Activated CD4-positive, CD25-positive, alpha-beta regulatory T cell treated with anti-CD3 and anti-CD28 coated beads, Interleukin-2, amount 50 U/mL, for 72 hours (primary cell): ENCODE results near the gene DENND4B.
"Not testable (repeated sequence)": the region's sequence is repeated elsewhere in the genome, so short reads cannot be mapped to it uniquely, and the experiment has no call there.

Source experiments
- DNase-seq: peaks from one replicate; pipeline ENCODE4 v3.0.0; 2021

DENND4B gene

GRCh38 chr1:153922972-153923925, 23.3 kb downstream of the DENND4B start, which contains the start of gene GATAD2B:
TSS of gene GATAD2B (minus strand) at chr1:153922972. CDS start at chr1:153828347, 94,625 bp downstream.
- DNase-seq = peak; percentile 95

- DNase-seq = no peak
These were observed 24.2 kb downstream of the DENND4B start for GRCh38 chr1:153922076-153922971.

- no peak for DNase-seq
These were observed 24.8 kb downstream of the DENND4B start for GRCh38 chr1:153921803-153922075.

- DNase-seq = no peak
These were observed 25.3 kb downstream of the DENND4B start for GRCh38 chr1:153921080-153921802.

GRCh38 chr1:153919876-153920852, 26.4 kb downstream of the DENND4B start:
- no peak for DNase-seq

- DNase-seq = no peak
These were observed 30.2 kb downstream of the DENND4B start for GRCh38 chr1:153916297-153916696.

- no peak for DNase-seq
These were observed 34.2 kb downstream of the DENND4B start for GRCh38 chr1:153912349-153912748.

- not testable (repeated sequence) for DNase-seq
These were observed 36.0 kb downstream of the DENND4B start for GRCh38 chr1:153910560-153910959.

DNA sequence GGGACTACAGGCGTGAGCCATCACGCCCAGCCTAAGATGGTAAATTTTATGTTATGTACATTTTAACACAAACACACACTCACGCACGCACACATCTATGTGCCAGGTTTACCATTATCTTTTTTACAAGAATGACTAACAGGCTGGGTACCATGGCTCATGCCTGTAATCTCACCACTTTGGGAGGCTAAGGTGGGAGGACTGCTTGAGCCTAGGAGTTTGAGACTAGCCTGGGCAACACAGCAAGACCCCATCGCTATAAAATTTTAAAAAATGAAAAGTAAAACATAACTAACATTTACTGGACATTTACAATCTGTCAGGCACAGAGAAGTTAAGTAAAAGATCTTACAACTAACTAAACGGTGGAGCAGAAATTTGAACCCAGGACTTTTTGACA, 38.4 kb downstream of the DENND4B start:
- DNase-seq = no peak

DNA sequence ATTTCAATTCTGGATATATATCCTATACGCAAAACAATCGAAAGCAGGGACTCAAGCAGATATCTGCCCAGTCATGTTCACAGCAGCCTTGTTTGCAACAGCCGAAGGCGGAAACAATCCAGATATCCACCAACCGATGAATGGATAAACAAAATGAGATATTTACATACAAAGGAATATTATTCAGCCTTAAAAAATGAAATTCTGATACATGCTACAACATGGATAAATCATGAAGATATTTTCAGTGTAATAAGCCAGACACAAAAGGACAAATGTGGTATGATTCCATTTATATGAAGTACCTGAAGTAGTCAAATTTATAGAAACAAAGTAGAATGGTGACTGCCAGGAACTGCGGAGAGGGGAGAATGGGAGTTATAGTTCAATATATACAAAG, 39.4 kb downstream of the DENND4B start:
- no peak for DNase-seq

DNA sequence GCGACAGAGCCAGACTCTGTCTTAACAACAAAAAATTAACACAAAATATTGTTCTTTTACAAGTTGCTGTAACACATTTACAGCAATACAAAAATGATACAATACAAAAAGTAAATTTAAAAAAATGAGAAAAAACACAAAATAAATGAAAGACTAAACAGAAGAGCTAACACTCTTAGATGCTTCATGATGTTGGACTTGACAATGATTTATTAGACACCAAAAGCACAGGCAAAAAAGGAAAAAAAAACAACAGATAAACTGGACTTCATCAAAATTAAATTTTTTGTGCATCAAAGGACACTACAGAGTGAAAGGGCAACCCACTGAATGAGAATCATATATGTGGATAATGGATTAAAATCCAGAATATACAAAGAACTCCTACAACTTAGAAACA, 40.1 kb downstream of the DENND4B start:
- DNase-seq = no peak

DNA sequence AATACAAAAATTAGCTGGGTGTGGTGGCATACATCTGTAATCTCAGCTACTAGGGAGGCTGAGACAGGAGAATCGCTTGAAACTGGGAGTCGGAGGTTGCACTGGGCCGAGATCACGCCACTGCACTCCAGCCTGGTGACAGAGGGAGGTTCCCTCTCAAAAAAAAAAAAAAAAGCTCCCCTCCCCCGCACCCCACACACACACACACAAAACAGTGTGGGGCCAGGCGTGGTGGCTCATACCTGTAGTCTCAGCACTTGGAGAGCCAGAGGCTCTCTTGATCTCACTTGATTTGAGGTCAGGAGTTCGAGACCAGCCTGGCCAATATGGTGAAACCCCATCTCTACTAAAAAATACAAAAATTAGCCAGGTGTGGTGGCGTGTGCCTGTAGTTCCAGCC, 40.6 kb downstream of the DENND4B start:
- not testable (repeated sequence) for DNase-seq

GRCh38 chr1:153903841-153904455, 42.6 kb downstream of the DENND4B start:
- DNase-seq = no peak

DNA sequence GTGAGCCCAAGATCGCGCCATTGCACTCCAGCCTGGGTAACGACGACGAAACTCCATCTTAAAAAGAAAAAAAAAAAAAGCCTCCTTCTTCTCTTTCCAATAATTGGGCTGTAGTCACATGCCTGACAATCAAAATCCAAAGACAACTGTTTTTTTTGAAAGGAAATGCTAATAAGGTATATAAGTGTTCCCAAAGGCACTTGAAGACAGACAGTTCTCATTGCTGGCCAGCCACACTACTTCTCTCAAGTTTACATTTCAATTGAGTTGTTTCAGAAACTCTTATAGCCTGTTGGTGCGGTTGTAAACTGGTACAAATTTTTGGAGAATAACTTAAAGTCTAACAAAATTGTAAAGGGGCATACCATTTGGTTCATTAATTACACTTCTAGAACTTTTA, 47.0 kb downstream of the DENND4B start:
- no peak for DNase-seq

- not testable (repeated sequence) for DNase-seq
These were observed 50.7 kb downstream of the DENND4B start for GRCh38 chr1:153895866-153896265.

- not testable (repeated sequence) for DNase-seq
These were observed 55.5 kb downstream of the DENND4B start for GRCh38 chr1:153891042-153891441.

GRCh38 chr1:153888533-153888932, 58.0 kb downstream of the DENND4B start:
- DNase-seq = no peak

DNA sequence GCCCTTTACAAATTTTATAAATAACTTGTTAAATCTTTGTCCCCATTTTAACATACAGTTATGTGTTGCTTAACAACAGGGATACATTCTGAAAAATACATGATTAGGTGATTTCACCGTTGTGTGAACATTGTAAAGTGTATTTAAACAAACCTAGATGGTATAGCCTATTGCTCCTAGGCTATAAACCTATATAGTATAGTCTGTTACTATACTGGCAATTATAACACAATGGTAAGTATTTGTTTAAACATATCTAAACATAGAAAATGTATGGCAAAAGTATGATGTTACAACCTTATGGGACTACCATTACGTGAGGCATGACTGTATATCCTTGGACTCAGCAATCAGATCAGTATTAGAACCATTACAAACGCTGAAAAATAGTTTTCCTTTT, 60.4 kb downstream of the DENND4B start:
- DNase-seq = no peak

- no peak for DNase-seq
These were observed 63.3 kb downstream of the DENND4B start for GRCh38 chr1:153883223-153883622.

DNA sequence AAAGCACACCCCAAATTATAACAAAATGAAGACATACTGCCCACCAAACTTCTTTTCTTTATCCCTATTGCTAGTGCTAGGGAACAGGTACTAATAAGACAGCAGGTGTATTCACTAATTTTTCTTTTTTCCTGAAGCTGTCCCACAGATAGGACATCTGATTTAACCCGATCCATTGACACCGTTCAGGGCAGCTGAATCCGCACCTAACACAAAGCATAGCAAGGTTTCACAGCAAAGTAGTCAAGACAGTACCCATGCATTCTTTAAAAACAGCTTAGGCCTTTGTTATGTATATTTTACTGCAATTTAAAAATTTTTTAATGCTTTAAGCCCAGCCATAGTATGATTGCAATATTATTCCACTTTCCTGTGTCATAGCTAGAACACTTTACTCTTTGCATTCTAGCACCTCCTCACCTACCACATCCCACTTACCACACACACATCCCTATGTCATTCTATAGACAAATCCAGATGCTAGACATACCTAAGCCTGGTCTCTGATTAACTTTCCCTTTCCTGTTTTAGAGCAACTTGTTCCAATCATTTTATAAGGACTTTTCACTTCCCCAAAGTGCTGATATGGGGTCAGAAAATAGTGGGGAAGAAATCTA, 64.1 kb downstream of the DENND4B start:
- no peak for DNase-seq

DNA sequence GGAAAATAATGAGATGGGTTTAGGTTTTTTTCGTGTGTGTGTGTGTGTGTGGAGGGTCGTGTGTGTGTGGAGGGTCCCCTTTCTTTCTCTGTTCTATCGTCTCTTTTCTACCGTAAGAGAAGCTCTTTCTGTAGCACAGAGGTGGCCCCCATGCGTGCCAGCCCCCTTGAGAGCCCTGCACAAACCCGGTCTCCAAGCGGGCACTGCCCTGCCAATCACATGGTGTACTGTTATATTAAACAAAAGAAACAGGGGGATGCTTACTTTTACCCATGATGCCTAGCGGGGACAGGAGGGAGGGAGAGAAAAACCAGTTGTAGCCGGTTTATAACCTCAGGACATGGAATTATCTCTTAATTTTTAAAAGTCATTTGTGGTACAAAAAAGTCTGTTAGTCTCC, 64.8 kb downstream of the DENND4B start:
- DNase-seq = no peak
